NCI-H82 treated with DMSO at 0.1 percent for 48 hours (cell line): ENCODE data around the gene RGMB.

Source experiments
- DNase-seq: peaks from one replicate; lab custom pipeline; 2025; ENCODE audit not compliant: unreplicated experiment; lab: John Stamatoyannopoulos, UW

RGMB gene

DNA sequence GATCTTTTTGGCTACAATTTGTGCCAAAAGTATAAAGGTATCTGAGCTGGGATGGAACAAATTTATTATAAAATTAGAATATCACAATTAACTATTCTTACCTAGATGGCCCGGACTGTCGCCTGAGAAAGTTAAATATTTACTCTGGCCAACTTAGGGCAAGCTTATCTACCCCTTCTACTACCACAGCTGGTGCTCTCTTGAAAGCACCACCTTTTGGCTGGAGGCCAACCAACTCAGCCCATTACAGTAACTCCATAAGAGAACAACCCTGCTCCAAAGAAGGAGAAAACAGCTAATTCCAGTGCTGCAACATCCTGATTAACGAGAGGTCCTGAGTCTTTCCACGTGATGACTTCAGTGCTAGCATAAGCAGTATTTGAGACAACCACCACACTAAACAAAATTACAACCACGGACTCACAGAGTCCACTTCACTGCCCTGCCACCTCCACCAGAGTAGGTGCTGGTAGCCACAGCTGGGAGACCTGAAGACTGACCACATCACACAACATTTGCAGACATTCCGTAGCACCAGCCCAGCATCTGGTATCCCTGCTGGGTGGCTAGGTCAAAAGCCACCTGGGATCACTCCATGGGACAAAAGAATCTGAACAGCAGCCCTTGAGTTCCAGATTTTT, 43.2 kb downstream of the RGMB start:
- DNase-seq = peak; percentile 29

- DNase-seq = no peak
Observed at GRCh38 chr5:98825582-98826375, 52.3 kb downstream of the RGMB start.

- DNase-seq = no peak
Observed at GRCh38 chr5:98827161-98827560, 53.7 kb downstream of the RGMB start.

DNA sequence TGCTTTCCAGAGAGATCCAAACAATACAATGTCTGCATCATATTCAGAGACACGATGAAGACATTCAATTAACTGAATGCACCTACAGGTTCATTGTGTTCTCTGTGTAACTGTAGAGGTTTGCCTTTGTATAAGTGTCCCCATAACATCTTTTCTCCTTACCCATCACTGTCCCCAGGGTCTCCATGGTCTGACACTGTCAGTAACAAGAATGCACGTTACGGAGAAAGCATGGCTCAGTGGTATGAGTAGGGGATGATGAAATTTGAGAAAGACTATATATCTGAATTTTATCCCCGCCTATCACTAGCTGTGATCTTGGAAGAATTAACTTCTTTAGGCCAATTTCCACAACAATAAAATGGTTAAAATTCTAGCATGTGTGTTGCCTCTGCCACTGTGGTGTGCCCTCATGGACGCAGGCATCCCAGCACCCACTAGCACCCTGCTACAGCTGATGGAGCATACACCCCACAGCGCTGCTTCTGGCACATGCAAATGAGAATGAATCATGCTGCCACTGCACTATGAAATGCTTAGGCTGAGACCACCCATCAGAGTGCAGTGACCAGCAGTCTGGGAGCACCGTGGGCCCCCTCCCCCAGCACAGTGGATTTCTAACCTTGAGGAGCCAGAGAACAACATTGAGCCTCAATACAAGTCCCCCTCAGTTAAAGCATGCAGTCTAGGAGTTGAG, 54.3 kb downstream of the RGMB start:
- no peak for DNase-seq

GRCh38 chr5:98836175-98836574, 62.7 kb downstream of the RGMB start:
- DNase-seq = no peak

DNA sequence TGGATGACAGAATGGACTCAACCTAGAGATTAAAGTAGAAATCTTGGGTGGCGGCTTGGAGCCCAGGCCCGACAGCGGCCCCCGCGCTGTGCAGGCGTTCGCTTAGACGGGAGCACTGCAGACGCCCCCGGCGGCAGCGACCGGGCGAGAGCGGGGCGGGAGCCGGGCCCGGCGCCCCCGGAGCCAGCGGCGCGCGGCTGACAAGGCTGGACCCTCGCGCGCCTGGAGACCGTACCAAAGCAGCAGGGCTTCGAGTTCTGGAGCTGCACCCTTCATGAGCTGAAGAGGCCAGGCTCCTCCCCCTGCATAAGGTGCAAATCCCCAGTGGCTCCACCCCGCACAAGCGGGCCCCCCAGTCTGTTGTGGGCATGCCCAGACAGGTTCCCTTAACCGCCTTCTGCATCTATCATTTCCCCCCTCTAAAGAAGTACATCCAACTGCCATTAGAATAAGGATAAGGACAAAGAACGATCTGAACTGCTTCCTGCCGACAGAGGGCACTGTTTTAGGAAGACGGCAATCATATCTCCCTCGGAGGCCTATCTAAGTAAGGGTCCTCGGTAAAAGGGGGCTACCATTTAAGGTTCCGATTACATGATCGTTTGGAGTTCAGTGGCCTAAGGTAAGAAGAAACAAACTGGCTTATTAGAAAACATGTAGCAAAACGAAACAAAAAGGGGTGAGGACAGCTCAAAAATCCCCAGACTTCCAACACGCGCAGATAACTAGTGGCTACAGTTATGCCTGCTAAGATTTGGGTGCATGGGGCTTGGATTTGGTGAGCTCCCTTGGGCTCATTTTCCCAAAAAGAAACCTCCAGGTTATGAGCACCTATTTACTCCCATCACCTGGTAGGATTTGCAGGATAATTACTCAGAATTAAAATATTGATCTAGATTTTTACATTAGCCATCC, 66.3 kb downstream of the RGMB start:
- no peak for DNase-seq

DNA sequence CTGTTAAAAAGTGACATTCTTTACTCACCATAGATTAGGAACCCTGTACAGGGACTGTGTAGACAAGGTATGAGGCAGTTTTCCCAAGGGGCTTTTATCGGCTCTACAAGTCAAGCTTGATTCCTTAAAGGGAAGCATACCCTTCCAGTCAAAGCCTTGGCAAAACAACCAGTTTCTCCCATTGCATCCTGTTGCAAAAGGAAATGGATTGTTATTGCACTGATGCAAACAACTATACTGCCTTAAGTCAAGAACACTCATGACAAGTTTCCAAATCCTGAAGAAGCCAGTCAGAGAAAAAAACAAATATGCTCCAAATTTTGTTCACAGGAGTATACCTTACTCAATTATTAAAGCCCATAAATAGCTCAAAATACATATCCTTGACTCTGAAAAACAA, 67.5 kb downstream of the RGMB start:
- DNase-seq = no peak

GRCh38 chr5:98843481-98843880, 70.0 kb downstream of the RGMB start:
- no peak for DNase-seq

GRCh38 chr5:98844865-98845264, 71.4 kb downstream of the RGMB start:
- no peak for DNase-seq

GRCh38 chr5:98845878-98846277, 72.4 kb downstream of the RGMB start:
- no peak for DNase-seq
